K562 (cell line): ENCODE measurements around the gene DOCK3. TPM values are rescaled to one million over a fixed set of nuclear protein-coding genes. Genes with fewer than 3 reads are reported as not detected.

Experiments
- ATAC-seq: fragments of 200-7000 bp; cut with Tn5 transposase; 3 replicates; pipeline ENCODE4 v1.9.1; 2020; ENCODE audit warnings: moderate library complexity
- BruUV-seq: library from RNA; stranded (reverse); fragments of 400-500 nt; replicated peaks from 2 replicates; lab custom pipeline; 2021; lab: Mats Ljungman, UMichigan
- CTCF ChIA-PET: fragments of 300-600 bp; formaldehyde crosslinking; extraction: SDS; loops from one replicate; lab custom pipeline; 2021; ENCODE audit warnings: low intra/inter-chr PET ratio; lab: Yijun Ruan, JAX
- POLR2A ChIA-PET: fragments of 300-600, 350-650 bp; sonication (Branson Sonifier 250); formaldehyde crosslinking; extraction: SDS; loops from one replicate; lab custom pipeline; 2021; ENCODE audit warnings: antibody characterized with exemption, inconsistent platforms; lab: Yijun Ruan, JAX
- DNase-seq, 4 experiments: peaks; one replicate each; pipeline versions ENCODE4 v3.0.0 to v3.0.0-alpha.2; 2011 to 2018; ENCODE audit warnings: low spot score in 3 of 4, mixed read lengths in 3 of 4; ENCODE audit errors: extremely low read depth in 1 of 4
- FAIRE-seq: peaks from 2 replicates; lab custom pipeline; 2011; peaks lifted over from hg19 to GRCh38; lab: Jason Lieb, UNC
- H2AFZ ChIP-seq: 2 replicates; pipeline ENCODE4 v1.6.0; 2011; ENCODE audit warnings: low read depth, low read length, control low read depth, inconsistent platforms
- H3K27ac ChIP-seq: fragments of 200-600 bp; 3 replicates; pipeline ENCODE4 v1.8.0; 2011; ENCODE audit warnings: low read depth, mild to moderate bottlenecking, control low read depth, inconsistent platforms, low read length, moderate library complexity, mixed read lengths; ENCODE audit errors: extremely low read depth
- H3K27me3 ChIP-seq, 2 experiments: fragments of 300-600 bp in 1 of 2; 2 replicates in 1 of 2; 3 replicates in 1 of 2; pipeline versions ENCODE4 v1.6.0 to v1.8.0; 2011; ENCODE audit warnings: inconsistent platforms in 2 of 2, low read length in 2 of 2, mild to moderate bottlenecking in 1 of 2, mixed read lengths in 1 of 2, moderate library complexity in 1 of 2; ENCODE audit not compliant: control insufficient read depth in 2 of 2, insufficient read depth in 2 of 2
- H3K36me3 ChIP-seq: fragments of 300-600 bp; 3 replicates; pipeline ENCODE4 v1.8.0; 2011; ENCODE audit warnings: mild to moderate bottlenecking, low read length, inconsistent platforms; ENCODE audit not compliant: control insufficient read depth, insufficient read depth
- H3K4me1 ChIP-seq, 2 experiments: fragments of 200-600 bp in 1 of 2; replicated peaks in 1 of 2; 2 replicates in 1 of 2; 3 replicates in 1 of 2; pipeline versions ENCODE4 v1.5.1 to v1.8.0; 2011; ENCODE audit warnings: inconsistent platforms in 2 of 2, low read length in 2 of 2, mild to moderate bottlenecking in 1 of 2, mixed read lengths in 1 of 2, moderate library complexity in 1 of 2; ENCODE audit not compliant: control insufficient read depth in 2 of 2, insufficient read depth in 2 of 2
- H3K4me2 ChIP-seq: 2 replicates; pipeline ENCODE4 v1.6.1; 2011; ENCODE audit warnings: low read length, control low read depth, inconsistent platforms, mixed read lengths; ENCODE audit not compliant: insufficient read depth
- H3K4me3 ChIP-seq: fragments of 200-600 bp; sonication (generic), shearing (Covaris generic); 2 replicates; pipeline ENCODE4 v1.5.1; 2016; ENCODE audit warnings: control low read depth, inconsistent platforms
- H3K79me2 ChIP-seq: fragments of 200-600 bp; 3 replicates; pipeline ENCODE4 v1.8.0; 2011; ENCODE audit warnings: low read length, inconsistent platforms; ENCODE audit not compliant: control insufficient read depth, insufficient read depth
- H3K9ac ChIP-seq, 2 experiments: 2 replicates each; pipeline versions ENCODE4 v1.6.0 to v1.6.1; 2011; ENCODE audit warnings: low read depth in 2 of 2, low read length in 2 of 2, control low read depth in 1 of 2, inconsistent platforms in 1 of 2, mild to moderate bottlenecking in 1 of 2, mixed read lengths in 1 of 2; ENCODE audit not compliant: insufficient read depth in 1 of 2
- H3K9me1 ChIP-seq: one replicate; pipeline ENCODE4 v1.6.0; 2011; ENCODE audit warnings: inconsistent platforms, mild to moderate bottlenecking, low read length, moderate library complexity; ENCODE audit not compliant: control insufficient read depth, insufficient read depth
- H3K9me3 ChIP-seq: replicated peaks from 2 replicates; pipeline ENCODE4 v1.5.1; 2011; ENCODE audit warnings: low read depth, low read length, inconsistent platforms; ENCODE audit not compliant: control insufficient read depth, insufficient read depth
- H4K20me1 ChIP-seq: replicated peaks from 2 replicates; pipeline ENCODE4 v1.6.1; 2011; ENCODE audit warnings: low read length, inconsistent platforms, mixed read lengths; ENCODE audit not compliant: control insufficient read depth, insufficient read depth
- ARNT ChIP-seq, 2 experiments: fragments of 450-650 bp; IDR thresholded peaks; 2 replicates each; pipeline ENCODE4 v1.6.1; 2016; ENCODE audit warnings: mild to moderate bottlenecking in 1 of 2
- FOSL1 ChIP-seq: fragments of 200-800 bp; sonication (Bioruptor generic); conservative IDR thresholded peaks from 2 replicates; pipeline ENCODE4 v1.6.1; 2016; ENCODE audit warnings: missing genetic modification characterization, missing compliant biosample characterization
- MAZ ChIP-seq, 2 experiments: fragments of 450-650 bp in 1 of 2; sonication (generic) in 1 of 2; formaldehyde crosslinking; IDR thresholded peaks in 1 of 2; conservative IDR thresholded peaks in 1 of 2; 2 replicates each; pipeline versions ENCODE4 v1.4.0 to v1.5.0; 2020; ENCODE audit warnings: mild to moderate bottlenecking in 1 of 2, missing genetic modification reagents in 1 of 2
- SRSF7 ChIP-seq: fragments of 200-400 bp; formaldehyde crosslinking; optimal IDR thresholded peaks from 2 replicates; pipeline ENCODE3; 2017; ENCODE audit warnings: mild to moderate bottlenecking, low read depth, low read length
- YBX1 ChIP-seq: fragments of 450-650 bp; IDR thresholded peaks from 2 replicates; pipeline ENCODE4 v1.7.1; 2016; ENCODE audit warnings: mild to moderate bottlenecking
- ZNF23 ChIP-seq: fragments of 250-450 bp; sonication (Bioruptor Pico); IDR thresholded peaks from 2 replicates; pipeline ENCODE4 v1.4.0; 2020; ENCODE audit warnings: mild to moderate bottlenecking
- ZNF24 ChIP-seq: fragments of 450-650 bp; IDR thresholded peaks from 2 replicates; pipeline ENCODE4 v1.6.1; 2016
- ZNF644 ChIP-seq: fragments of 200-800 bp; sonication (Bioruptor generic); IDR thresholded peaks from 2 replicates; pipeline ENCODE4 v1.6.1; 2016; ENCODE audit warnings: low read depth, missing genetic modification characterization, missing compliant biosample characterization
- WGBS: fragments of 100-300 bp; shearing (Covaris generic); methylation state at CpG from one replicate; pipeline ENCODE4 v1.1.6; 2016; ENCODE audit warnings: low coverage, mixed read lengths; ENCODE audit not compliant: insufficient coverage; ENCODE audit errors: missing lambda C conversion rate; 5-methylcytosine and 5-hydroxymethylcytosine counted together
- in situ Hi-C: fragments of 300-500 bp; cut with MboI; formaldehyde crosslinking; loops from 4 replicates; pipeline ENCODE4 v1.15.0; 2018; ENCODE audit warnings: inconsistent platforms, mixed read lengths
- intact Hi-C: fragments of 100-400 bp; cut with micrococcal nuclease; formaldehyde crosslinking; loops from 2 replicates; pipeline ENCODE4 v1.14.2; 2022
- polyA plus RNA-seq, 8 experiments: library from polyadenylated mRNA; depleted of rRNA in 4 of 8; stranded (reverse) in 5 of 8; unstranded in 3 of 8; fragments of >200 nt; fragmentation: Nextera tagmentation in 2 of 8; fragmentation: Illumina TruSeq in 1 of 8; extraction: Ambion mirVana in 2 of 8; extraction: Trizol in 1 of 8; gene quantifications; 2 replicates each; pipeline versions ENCODE4 v1.2.1 to v1.2.3, GENCODE V29; 2011 to 2014; ENCODE audit warnings: inconsistent platforms in 1 of 8, missing spikeins in 1 of 8
- total RNA-seq, 7 experiments: library from RNA; depleted of rRNA in 6 of 7; stranded (reverse); fragments of >200 nt in 6 of 7; fragmentation: Illumina TruSeq in 2 of 7; extraction: Trizol in 2 of 7; gene quantifications; 2 replicates each; pipeline versions ENCODE4 v1.2.1 to v1.2.3, GENCODE V29; 2011 to 2021; ENCODE audit warnings: low replicate concordance in 1 of 7

DOCK3 gene
- total and polyA plus RNA-seq, 9 of the 15 experiments (the other 6 are each of a cell fraction or from before 2014, with no cell fraction given): under 0.01 to 0.03 (median 0.01) TPM; not detected in 4

DNA sequence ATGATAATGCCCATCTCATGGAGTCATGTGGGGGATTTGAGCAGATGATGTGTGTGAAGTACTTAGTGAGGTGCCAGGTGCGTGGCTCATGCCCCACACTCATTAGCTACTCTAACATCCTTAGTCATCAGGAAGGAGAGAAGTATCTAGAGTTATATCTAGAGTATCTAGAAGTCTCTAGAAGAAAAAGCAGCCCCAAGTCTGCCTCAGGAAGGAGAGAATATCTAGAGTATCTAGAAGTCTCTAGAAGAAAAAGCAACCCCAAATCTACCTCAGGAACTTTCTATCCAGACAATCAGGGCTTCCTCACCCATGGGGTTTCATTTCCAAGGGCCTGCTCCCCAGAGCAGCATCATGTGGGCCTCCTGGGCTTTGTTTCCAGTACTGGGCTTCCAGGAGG, 24.7 kb upstream of the DOCK3 start:
- peaks cover 6% of the 10 kb centered on the region; the same call in 1 of the 2 replicates for H4K20me1 ChIP-seq
- DNase-seq (no peak), FAIRE-seq (no peak), ATAC-seq (no peak)
- H3K79me2 ChIP-seq: no peaks in the 10 kb centered on the region
- ChIA-PET CTCF (no interaction called here), POLR2A (no interaction called here)
- H3K9ac ChIP-seq: no peak overlapping the region
- no peak overlapping the region for H3K27ac ChIP-seq
- H3K9me1 ChIP-seq: no peaks in the 10 kb centered on the region
- no peak overlapping the region for H2AFZ ChIP-seq
- no peak overlapping the region for H3K4me3 ChIP-seq
- in situ Hi-C loops: no loop called here
- peaks cover 26% of the 10 kb centered on the region; the same call in 1 of the 3 replicates for H3K36me3 ChIP-seq
- no peaks in the 10 kb centered on the region for H3K9me3 ChIP-seq
- peaks cover 0 to 4% of the 10 kb centered on the region in 2 experiments; a peak in 2 of 5 replicates for H3K4me1 ChIP-seq
- whole genome bisulfite sequencing: 67% methylated on average over 1 of the region's 1 CpG
- BruUV-seq: no TSS peak
- H3K27me3 ChIP-seq: no peaks in the 10 kb centered on the region
- no peak overlapping the region for H3K4me2 ChIP-seq
- intact Hi-C loops: no loop called here
- TF ChIP-seq FOSL1 (tag) (no peak), MAZ (CRISPR knock-in tag; conservative IDR thresholded peaks at IDR 0.05 in 1 of 2, IDR thresholded peaks at IDR 0.05 in 1 of 2) (no peak), ZNF24 (no peak), SRSF7 (no peak), YBX1 (0 out of 2 replicates have a peak, but pooled peaks have one; percentile 90), ARNT (IDR thresholded peaks at IDR 0.05) (peak in 1 of 2 experiments; percentile 100; a peak in 2 of 4 replicates), ZNF23 (CRISPR knock-in tag) (no peak), ZNF644 (tag) (no peak)
